Esophagus squamous epithelium (tissue), 5 donors: Measurements from ENCODE around the gene HBA1. TPM values are rescaled to one million over a fixed set of nuclear protein-coding genes. Genes with fewer than 3 reads are reported as not detected.
A peak's percentile ranks its signal among the peaks of the same experiment; 100 is the strongest.
"Not testable (repeated sequence)": the region's sequence is repeated elsewhere in the genome, so short reads cannot be mapped to it uniquely, and the experiment has no call there.

Experiments
- DNase-seq: peaks from one replicate; lab custom pipeline; 2025; lab: John Stamatoyannopoulos, UW
- H3K27ac ChIP-seq, 4 donors: fragments of 200-600 bp; sonication (generic); one replicate each; pipeline ENCODE4 v1.5.1; 2016 to 2019; ENCODE audit warnings: mild to moderate bottlenecking in 1 of 4
- H3K27me3 ChIP-seq, 4 donors: fragments of 200-600 bp; sonication (generic); 1 replicate in 3 of 4; 2 replicates in 1 of 4; pipeline versions ENCODE4 v1.5.1 to v1.6.0; 2017 to 2021; ENCODE audit warnings: antibody characterized with exemption in 1 of 4
- H3K36me3 ChIP-seq, 3 donors: fragments of 200-600 bp; sonication (generic); one replicate each; pipeline ENCODE4 v1.5.1; 2016 to 2019
- H3K4me1 ChIP-seq, 3 donors: fragments of 200-600 bp; sonication (generic); one replicate each; pipeline ENCODE4 v1.5.1; 2017 to 2019
- H3K4me3 ChIP-seq, 4 donors: fragments of 200-600 bp; sonication (generic); 1 replicate in 3 of 4; 2 replicates in 1 of 4; pipeline ENCODE4 v1.5.1; 2016 to 2019; ENCODE audit warnings: mild to moderate bottlenecking in 2 of 4, moderate library complexity in 1 of 4
- H3K9me3 ChIP-seq, 3 donors: fragments of 200-600 bp; sonication (generic); one replicate each; pipeline ENCODE4 v1.5.1; 2016 to 2019
- POLR2A ChIP-seq, 4 donors: fragments of 450-650 bp; IDR thresholded peaks; one replicate each; pipeline ENCODE4 v1.6.1; 2017; ENCODE audit warnings: antibody characterized with exemption in 4 of 4, mild to moderate bottlenecking in 4 of 4, moderate library complexity in 3 of 4
- WGBS, 2 donors: methylation state at CpG; one replicate each; pipeline ENCODE4 v1.1.5; 2018; 5-methylcytosine and 5-hydroxymethylcytosine counted together
- intact Hi-C: fragments of 100-400 bp; cut with DNase I; formaldehyde crosslinking; loops from one replicate; pipeline ENCODE4 v1.15.0; 2022
- total RNA-seq, 4 donors: library from RNA; depleted of rRNA; stranded (reverse); fragments of >200 nt; gene quantifications; one replicate each; pipeline ENCODE4 v1.1.0, GENCODE V29; 2016
- TF ChIP-seq, protein P1 (sequence below), 6 experiments: fragments of 450-650 bp in 4 of 6; fragments of 200-600 bp in 2 of 6; sonication (generic) in 2 of 6; IDR thresholded peaks; one replicate each; pipeline ENCODE4 v1.5.1; 2016 to 2019; ENCODE audit warnings: antibody characterized with exemption in 6 of 6, mild to moderate bottlenecking in 4 of 6, moderate library complexity in 4 of 6
- donor health status: DM: yes; HTN: yes; CAD: no.

HBA1 gene
- total RNA-seq, 4 donors from 2014 or later, result 1.0 to 12.9 TPM; not detected in 2

GRCh38 chr16:175011-175949 is 1.2 kb upstream of the HBA1 start:
- intact Hi-C loops, result no loop called here
- 12 to 21% methylated on average over 7 of the region's 8 CpGs for WGBS, 2 donors
- H3K4me3 ChIP-seq, result no peak overlapping the region
- H3K9me3 ChIP-seq, result no peaks in the 10 kb centered on the region
- H3K4me1 ChIP-seq, result peaks cover 0 to 24% (median 4%) of the 10 kb centered on the region in 3 donors
- no peak for TF ChIP-seq POLR2A (IDR thresholded peaks at IDR 0.05)
- TF ChIP-seq, protein P1, sequence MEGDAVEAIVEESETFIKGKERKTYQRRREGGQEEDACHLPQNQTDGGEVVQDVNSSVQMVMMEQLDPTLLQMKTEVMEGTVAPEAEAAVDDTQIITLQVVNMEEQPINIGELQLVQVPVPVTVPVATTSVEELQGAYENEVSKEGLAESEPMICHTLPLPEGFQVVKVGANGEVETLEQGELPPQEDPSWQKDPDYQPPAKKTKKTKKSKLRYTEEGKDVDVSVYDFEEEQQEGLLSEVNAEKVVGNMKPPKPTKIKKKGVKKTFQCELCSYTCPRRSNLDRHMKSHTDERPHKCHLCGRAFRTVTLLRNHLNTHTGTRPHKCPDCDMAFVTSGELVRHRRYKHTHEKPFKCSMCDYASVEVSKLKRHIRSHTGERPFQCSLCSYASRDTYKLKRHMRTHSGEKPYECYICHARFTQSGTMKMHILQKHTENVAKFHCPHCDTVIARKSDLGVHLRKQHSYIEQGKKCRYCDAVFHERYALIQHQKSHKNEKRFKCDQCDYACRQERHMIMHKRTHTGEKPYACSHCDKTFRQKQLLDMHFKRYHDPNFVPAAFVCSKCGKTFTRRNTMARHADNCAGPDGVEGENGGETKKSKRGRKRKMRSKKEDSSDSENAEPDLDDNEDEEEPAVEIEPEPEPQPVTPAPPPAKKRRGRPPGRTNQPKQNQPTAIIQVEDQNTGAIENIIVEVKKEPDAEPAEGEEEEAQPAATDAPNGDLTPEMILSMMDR (IDR thresholded peaks at IDR 0.05), result no peak
- H3K27ac ChIP-seq, result no peak overlapping the region
- DNase-seq, result no peak
- H3K27me3 ChIP-seq, result peaks cover 3 to 85% (median 45%) of the 10 kb centered on the region in 4 donors
- H3K36me3 ChIP-seq, result no peaks in the 10 kb centered on the region

GRCh38 chr16:176006-176405 is 474 bp upstream of the HBA1 start:
- H3K27ac ChIP-seq, DNase-seq, H3K36me3 ChIP-seq, H3K9me3 ChIP-seq, intact Hi-C loops: not testable (repeated sequence)
- peaks cover 5 to 85% (median 44%) of the 10 kb centered on the region in 4 donors for H3K27me3 ChIP-seq
- H3K4me3 ChIP-seq, result peak overlapping the region in 1 of 4 donors; percentile 32
- peaks cover 7 to 31% (median 11%) of the 10 kb centered on the region in 3 donors for H3K4me1 ChIP-seq
- WGBS, 2 donors, result no CpG with 5 or more reads among the region's 39 CpGs

GRCh38 chr16:177394-177822 is 928 bp downstream of the HBA1 start:
- H3K4me1 ChIP-seq, result peaks cover 13 to 39% (median 16%) of the 10 kb centered on the region in 3 donors
- DNase-seq, result no peak
- no peaks in the 10 kb centered on the region for H3K9me3 ChIP-seq
- intact Hi-C loops, result no loop called here
- no peak for TF ChIP-seq POLR2A (IDR thresholded peaks at IDR 0.05)
- TF ChIP-seq, protein P1 (IDR thresholded peaks at IDR 0.05), result no peak
- H3K27ac ChIP-seq, result no peak overlapping the region
- 3 to 11% methylated on average over 6 to 7 of the region's 13 CpGs for WGBS, 2 donors
- H3K36me3 ChIP-seq, result no peaks in the 10 kb centered on the region
- H3K27me3 ChIP-seq, result peaks cover 5 to 77% (median 38%) of the 10 kb centered on the region in 4 donors
- H3K4me3 ChIP-seq, result no peak overlapping the region

DNA sequence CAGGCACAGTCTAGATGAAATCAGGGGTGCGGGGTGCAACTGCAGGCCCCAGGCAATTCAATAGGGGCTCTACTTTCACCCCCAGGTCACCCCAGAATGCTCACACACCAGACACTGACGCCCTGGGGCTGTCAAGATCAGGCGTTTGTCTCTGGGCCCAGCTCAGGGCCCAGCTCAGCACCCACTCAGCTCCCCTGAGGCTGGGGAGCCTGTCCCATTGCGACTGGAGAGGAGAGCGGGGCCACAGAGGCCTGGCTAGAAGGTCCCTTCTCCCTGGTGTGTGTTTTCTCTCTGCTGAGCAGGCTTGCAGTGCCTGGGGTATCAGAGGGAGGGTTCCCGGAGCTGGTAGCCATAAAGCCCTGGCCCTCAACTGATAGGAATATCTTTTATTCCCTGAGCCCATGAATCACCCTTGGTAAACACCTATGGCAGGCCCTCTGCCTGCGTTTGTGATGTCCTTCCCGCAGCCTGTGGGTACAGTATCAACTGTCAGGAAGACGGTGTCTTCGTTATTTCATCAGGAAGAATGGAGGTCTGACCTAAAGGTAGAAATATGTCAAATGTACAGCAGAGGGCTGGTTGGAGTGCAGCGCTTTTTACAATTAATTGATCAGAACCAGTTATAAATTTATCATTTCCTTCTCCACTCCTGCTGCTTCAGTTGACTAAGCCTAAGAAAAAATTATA is 1.6 kb downstream of the HBA1 start:
- H3K9me3 ChIP-seq, result no peaks in the 10 kb centered on the region
- H3K4me1 ChIP-seq, result peaks cover 13 to 39% (median 16%) of the 10 kb centered on the region in 3 donors
- TF ChIP-seq, protein P1 (IDR thresholded peaks at IDR 0.05), result no peak
- no peak for TF ChIP-seq POLR2A (IDR thresholded peaks at IDR 0.05)
- H3K27ac ChIP-seq, result no peak overlapping the region
- 50 to 64% methylated on average over 7 of the region's 11 CpGs for WGBS, 2 donors
- DNase-seq, result no peak
- no peak overlapping the region for H3K4me3 ChIP-seq
- intact Hi-C loops, result no loop called here
- H3K36me3 ChIP-seq, result no peaks in the 10 kb centered on the region
- H3K27me3 ChIP-seq, result peaks cover 5 to 76% (median 38%) of the 10 kb centered on the region in 4 donors

- no peaks in the 10 kb centered on the region for H3K9me3 ChIP-seq
- intact Hi-C loops, result no loop called here
- no peaks in the 10 kb centered on the region for H3K36me3 ChIP-seq
- TF ChIP-seq, protein P1 (IDR thresholded peaks at IDR 0.05), result no peak
- no peak for TF ChIP-seq POLR2A (IDR thresholded peaks at IDR 0.05)
- H3K27ac ChIP-seq, result no peak overlapping the region
- H3K4me3 ChIP-seq, result no peak overlapping the region
- 53 to 69% methylated on average over 11 of the region's 11 CpGs for WGBS, 2 donors
- no peak for DNase-seq
- peaks cover 13 to 34% (median 16%) of the 10 kb centered on the region in 3 donors for H3K4me1 ChIP-seq
- peaks cover 5 to 71% (median 38%) of the 10 kb centered on the region in 4 donors for H3K27me3 ChIP-seq
These were observed 2.2 kb downstream of the HBA1 start for GRCh38 chr16:178668-179015.
